ENCODE measurements around the gene C17orf58. TPM values are rescaled to one million over a fixed set of nuclear protein-coding genes. Genes with fewer than 3 reads are reported as not detected.
"Not testable (repeated sequence)": the region's sequence is repeated elsewhere in the genome, so short reads cannot be mapped to it uniquely, and the experiment has no call there.

Gene C17orf58
- polyA plus RNA-seq (2013, experiment 1 of 2) = 15.1 TPM
- polyA plus RNA-seq (2013, experiment 2 of 2) = 15.3 TPM

DNA sequence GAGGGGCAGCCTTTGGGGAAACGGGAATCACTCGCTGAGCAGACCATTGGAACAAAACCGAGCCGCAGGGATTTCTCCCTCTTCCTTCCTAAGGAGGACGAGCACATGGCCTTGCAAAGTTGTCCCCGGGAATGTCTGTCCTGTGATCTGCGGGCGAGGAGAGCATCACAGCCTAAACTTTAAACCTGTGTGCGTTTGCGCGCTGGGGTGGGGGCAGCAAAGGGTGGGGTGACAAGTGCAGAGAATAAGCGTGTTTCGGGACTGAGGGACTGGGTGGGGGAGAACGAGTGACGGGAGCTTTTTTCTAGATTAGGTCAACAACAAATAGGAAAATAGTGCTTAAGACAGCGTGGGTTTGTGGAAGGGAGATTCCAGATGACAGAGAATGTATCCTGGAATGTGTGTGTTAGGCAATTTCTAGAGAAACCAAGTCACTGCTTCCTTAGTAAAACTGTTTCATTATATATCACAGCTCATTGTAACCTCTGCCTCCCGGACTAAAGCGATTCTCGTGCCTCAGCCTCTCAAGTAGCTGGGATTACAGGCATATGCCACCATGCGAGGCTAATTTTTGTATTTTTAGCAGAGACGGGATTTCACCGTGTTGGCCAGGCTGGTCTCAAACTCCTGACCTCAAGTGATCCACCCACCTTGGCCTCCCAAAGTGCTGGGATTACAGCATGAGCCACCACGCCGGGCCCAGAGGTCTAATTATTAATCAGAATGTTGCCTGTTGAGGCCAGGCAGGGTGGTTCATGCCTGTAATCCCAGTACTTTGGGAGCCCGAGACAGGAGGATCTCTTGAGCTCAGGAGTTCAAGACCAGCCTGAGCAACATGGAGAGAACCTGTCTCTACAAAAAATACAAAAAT, at the start of gene C17orf58:
C17orf58 (minus strand) TSS at position 169 of the 871 bp plus-strand sequence. CDS start 271 bp downstream, outside the sequence.
- H3K4ac ChIP-seq (ENCODE audit: low read depth in 1 of 2, low read length in 2 of 2) = peak within 1 kb of the TSS in 1 of 2 experiments; percentile 26
- peak within 1 kb of the TSS; percentile 88 for H3K9ac ChIP-seq (ENCODE audit: low read length)
- H3K14ac ChIP-seq (ENCODE audit: low read length in 2 of 2) = peak within 1 kb of the TSS; percentile 32 to 36
- H3K4me2 ChIP-seq (ENCODE audit: low read length, poor library complexity, severe bottlenecking) = peak within 1 kb of the TSS; percentile 99
- H3K36me3 ChIP-seq (ENCODE audit: control insufficient read depth in 1 of 2, insufficient read depth in 2 of 2, low read depth in 1 of 2, low read length in 2 of 2); H2BK5ac ChIP-seq (ENCODE audit: low read depth, low read length, poor library complexity, severe bottlenecking); H3K9me3 ChIP-seq (ENCODE audit: control insufficient read depth, low read length); H3K27ac ChIP-seq (ENCODE audit: low read length, poor library complexity, severe bottlenecking); H2BK120ac ChIP-seq (ENCODE audit: low read depth, low read length); H2AFZ ChIP-seq (ENCODE audit: low read depth, low read length); H3K79me1 ChIP-seq (replicated peaks; ENCODE audit: low read length, poor library complexity, severe bottlenecking); H2AK5ac ChIP-seq (ENCODE audit: low read length, severe bottlenecking); H3K27me3 ChIP-seq (ENCODE audit: control insufficient read depth in 1 of 2, insufficient read depth in 1 of 2, low read length in 2 of 2); H2BK15ac ChIP-seq (ENCODE audit: low read depth, poor library complexity, severe bottlenecking): not testable (repeated sequence)
- peaks cover 14% of the 10 kb centered on the region for H3K4me1 ChIP-seq (ENCODE audit: control insufficient read depth, insufficient read depth, low read depth, low read length)
- H2BK12ac ChIP-seq (ENCODE audit: low read length in 2 of 2) = peak within 1 kb of the TSS in 1 of 2 experiments; percentile 31
- H3K18ac ChIP-seq (ENCODE audit: low read depth in 1 of 2, low read length in 2 of 2) = peak within 1 kb of the TSS; percentile 33 to 61
- H4K91ac ChIP-seq (ENCODE audit: low read length) = peak within 1 kb of the TSS; percentile 50
- peak; percentile 86 for DNase-seq
- WGBS = 33% methylated on average over 23 of the region's 25 CpGs
- peak within 1 kb of the TSS; percentile 52 to 91 for H3K4me3 ChIP-seq (ENCODE audit: insufficient read depth in 1 of 2, low read depth in 1 of 2, low read length in 2 of 2)
- peak within 1 kb of the TSS in 1 of 2 experiments; percentile 59 for H3K23ac ChIP-seq (ENCODE audit: low read length in 2 of 2)
- peak within 1 kb of the TSS; percentile 12 for H4K8ac ChIP-seq (ENCODE audit: low read length)

DNA sequence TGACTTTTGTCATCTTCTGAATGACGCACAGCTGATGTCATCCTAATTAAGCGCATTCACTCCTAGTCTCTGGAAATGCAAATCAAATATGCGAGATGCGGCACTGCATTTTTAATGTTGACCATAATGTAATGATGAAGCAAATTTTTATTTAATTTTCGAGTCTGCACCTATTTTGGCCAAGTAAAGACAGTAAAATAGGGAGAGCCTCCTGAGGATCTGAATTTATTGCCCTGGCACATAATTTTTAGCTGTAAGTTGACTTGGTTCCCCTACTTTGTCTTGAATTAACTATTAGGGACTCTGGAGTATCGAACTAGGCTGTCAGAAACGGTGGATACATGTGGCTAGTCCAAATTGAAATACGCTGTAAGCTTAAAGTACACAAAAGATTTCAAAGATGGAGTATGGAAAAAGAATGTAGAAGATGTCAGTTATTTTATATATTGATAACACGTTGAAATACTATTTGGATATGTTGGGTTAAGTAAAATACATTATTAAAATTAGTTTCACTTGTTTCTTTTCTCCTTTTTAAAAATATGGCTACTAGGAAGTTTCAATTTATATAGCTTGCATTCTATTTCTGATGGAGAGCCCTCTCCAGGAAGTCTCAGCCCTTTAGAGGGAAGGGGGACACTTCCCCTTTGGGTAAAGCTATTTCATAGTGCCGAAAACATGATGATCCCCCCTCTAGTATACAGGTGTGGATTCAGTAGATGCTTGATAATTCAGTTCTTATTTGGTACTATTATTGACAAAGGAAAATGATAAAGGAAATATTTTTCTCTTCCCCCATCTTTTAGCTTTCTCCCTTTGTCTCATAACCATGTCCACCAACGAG, 40.3 kb upstream of the C17orf58 start:
- Histone ChIP-seq H3K4me1 (ENCODE audit: control insufficient read depth, insufficient read depth, low read depth, low read length) (no peaks in the 10 kb centered on the region), H3K36me3 (ENCODE audit: control insufficient read depth in 1 of 2, insufficient read depth in 2 of 2, low read depth in 1 of 2, low read length in 2 of 2) (peaks cover 32 to 35% of the 10 kb centered on the region in 2 experiments), H2BK120ac (ENCODE audit: low read depth, low read length) (no peak overlapping the region), H3K4me3 (ENCODE audit: insufficient read depth in 1 of 2, low read depth in 1 of 2, low read length in 2 of 2) (peak overlapping the region; percentile 91 to 98), H4K91ac (ENCODE audit: low read length) (no peak overlapping the region), H4K8ac (ENCODE audit: low read length) (no peak overlapping the region), H3K18ac (ENCODE audit: low read depth in 1 of 2, low read length in 2 of 2) (peak overlapping the region in 1 of 2 experiments; percentile 96), H2BK15ac (ENCODE audit: low read depth, poor library complexity, severe bottlenecking) (no peak overlapping the region), H2AK5ac (ENCODE audit: low read length, severe bottlenecking) (no peak overlapping the region), H3K4me2 (ENCODE audit: low read length, poor library complexity, severe bottlenecking) (peak overlapping the region; percentile 69), H2BK12ac (ENCODE audit: low read length in 2 of 2) (no peak overlapping the region), H3K27me3 (ENCODE audit: control insufficient read depth in 1 of 2, insufficient read depth in 1 of 2, low read length in 2 of 2) (no peaks in the 10 kb centered on the region), H3K9ac (ENCODE audit: low read length) (peak overlapping the region; percentile 99), H3K14ac (ENCODE audit: low read length in 2 of 2) (no peak overlapping the region), H3K4ac (ENCODE audit: low read depth in 1 of 2, low read length in 2 of 2) (peak overlapping the region in 1 of 2 experiments; percentile 70), H2BK5ac (ENCODE audit: low read depth, low read length, poor library complexity, severe bottlenecking) (no peak overlapping the region), H2AFZ (ENCODE audit: low read depth, low read length) (peak overlapping the region; percentile 36), H3K79me1 (replicated peaks; ENCODE audit: low read length, poor library complexity, severe bottlenecking) (peaks cover 7% of the 10 kb centered on the region), H3K23ac (ENCODE audit: low read length in 2 of 2) (peak overlapping the region in 1 of 2 experiments; percentile 83), H3K9me3 (ENCODE audit: control insufficient read depth, low read length) (no peaks in the 10 kb centered on the region), H3K27ac (ENCODE audit: low read length, poor library complexity, severe bottlenecking) (peak overlapping the region; percentile 38)
- DNase-seq = no peak
- 6% methylated on average over 9 of the region's 11 CpGs for WGBS

DNA sequence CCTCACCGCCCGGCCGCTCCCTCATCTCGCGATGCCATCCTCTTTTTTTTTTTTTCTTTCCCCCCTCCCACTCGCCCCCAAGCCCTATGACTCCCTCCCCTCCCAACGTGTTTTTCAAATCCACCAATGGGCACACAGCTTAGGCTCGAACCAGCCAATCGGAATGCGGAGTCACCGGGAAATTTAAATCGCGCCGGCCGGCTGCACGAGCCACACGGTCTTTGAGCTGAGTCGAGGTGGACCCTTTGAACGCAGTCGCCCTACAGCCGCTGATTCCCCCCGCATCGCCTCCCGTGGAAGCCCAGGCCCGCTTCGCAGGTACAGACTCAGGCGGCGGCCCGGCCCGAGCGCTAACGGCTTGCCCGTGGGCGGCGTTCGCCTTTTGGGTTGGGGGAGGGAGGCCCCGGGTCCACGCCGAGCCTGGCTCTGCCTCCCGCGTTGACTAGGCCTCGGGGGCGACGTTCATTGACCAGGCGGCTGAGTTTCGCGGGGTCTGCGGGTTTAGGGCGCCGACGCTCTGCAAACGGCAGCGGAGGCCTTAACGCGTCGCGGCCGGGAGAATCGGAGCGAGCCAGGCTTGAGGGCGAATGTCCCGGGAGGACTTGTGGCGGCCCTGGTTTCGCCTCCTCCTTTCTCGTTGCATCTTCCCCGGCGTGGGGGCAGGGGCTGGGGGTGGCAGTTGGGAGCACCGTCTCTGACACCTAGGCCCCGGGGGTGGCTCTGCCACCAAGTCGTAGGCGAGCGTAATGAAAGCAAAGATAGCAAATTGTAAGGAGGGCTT, 39.4 kb upstream of the C17orf58 start, which contains the start of gene KPNA2:
KPNA2 (plus strand) TSS at position 213 of the 781 bp plus-strand sequence. CDS start 1,398 bp downstream, outside the sequence.
- Histone ChIP-seq H3K27me3 (ENCODE audit: control insufficient read depth in 1 of 2, insufficient read depth in 1 of 2, low read length in 2 of 2) (no peaks in the 10 kb centered on the region), H3K4ac (ENCODE audit: low read depth in 1 of 2, low read length in 2 of 2) (peak within 1 kb of the TSS; percentile 70 to 88), H3K18ac (ENCODE audit: low read depth in 1 of 2, low read length in 2 of 2) (peak within 1 kb of the TSS; percentile 82 to 96), H3K9ac (ENCODE audit: low read length) (peak within 1 kb of the TSS; percentile 99), H2BK15ac (ENCODE audit: low read depth, poor library complexity, severe bottlenecking) (no peak within 1 kb of the TSS), H3K27ac (ENCODE audit: low read length, poor library complexity, severe bottlenecking) (peak within 1 kb of the TSS; percentile 38), H3K4me1 (ENCODE audit: control insufficient read depth, insufficient read depth, low read depth, low read length) (no peaks in the 10 kb centered on the region), H2AK5ac (ENCODE audit: low read length, severe bottlenecking) (no peak within 1 kb of the TSS), H4K8ac (ENCODE audit: low read length) (peak within 1 kb of the TSS; percentile 47), H3K9me3 (ENCODE audit: control insufficient read depth, low read length) (no peaks in the 10 kb centered on the region), H2BK120ac (ENCODE audit: low read depth, low read length) (no peak within 1 kb of the TSS), H3K14ac (ENCODE audit: low read length in 2 of 2) (peak within 1 kb of the TSS in 1 of 2 experiments; percentile 96), H4K91ac (ENCODE audit: low read length) (peak within 1 kb of the TSS; percentile 53), H2BK5ac (ENCODE audit: low read depth, low read length, poor library complexity, severe bottlenecking) (peak within 1 kb of the TSS; percentile 10), H3K4me3 (ENCODE audit: insufficient read depth in 1 of 2, low read depth in 1 of 2, low read length in 2 of 2) (peak within 1 kb of the TSS; percentile 91 to 98), H3K36me3 (ENCODE audit: control insufficient read depth in 1 of 2, insufficient read depth in 2 of 2, low read depth in 1 of 2, low read length in 2 of 2) (peaks cover 24 to 28% of the 10 kb centered on the region in 2 experiments), H3K23ac (ENCODE audit: low read length in 2 of 2) (peak within 1 kb of the TSS; percentile 83 to 96), H3K79me1 (replicated peaks; ENCODE audit: low read length, poor library complexity, severe bottlenecking) (peaks cover 6% of the 10 kb centered on the region), H2BK12ac (ENCODE audit: low read length in 2 of 2) (no peak within 1 kb of the TSS), H3K4me2 (ENCODE audit: low read length, poor library complexity, severe bottlenecking) (peak within 1 kb of the TSS; percentile 69), H2AFZ (ENCODE audit: low read depth, low read length) (peak within 1 kb of the TSS; percentile 36)
- peak; percentile 99 for DNase-seq
- under 1% methylated on average over 63 of the region's 72 CpGs for WGBS
